ENCODE measurements around the gene TNKS1BP1. TPM values are rescaled to one million over a fixed set of nuclear protein-coding genes. Genes with fewer than 3 reads are reported as not detected.

TNKS1BP1 gene
- total and polyA plus RNA-seq, 4 donors: 28.3 to 67.1 (median 47.0) TPM

DNA sequence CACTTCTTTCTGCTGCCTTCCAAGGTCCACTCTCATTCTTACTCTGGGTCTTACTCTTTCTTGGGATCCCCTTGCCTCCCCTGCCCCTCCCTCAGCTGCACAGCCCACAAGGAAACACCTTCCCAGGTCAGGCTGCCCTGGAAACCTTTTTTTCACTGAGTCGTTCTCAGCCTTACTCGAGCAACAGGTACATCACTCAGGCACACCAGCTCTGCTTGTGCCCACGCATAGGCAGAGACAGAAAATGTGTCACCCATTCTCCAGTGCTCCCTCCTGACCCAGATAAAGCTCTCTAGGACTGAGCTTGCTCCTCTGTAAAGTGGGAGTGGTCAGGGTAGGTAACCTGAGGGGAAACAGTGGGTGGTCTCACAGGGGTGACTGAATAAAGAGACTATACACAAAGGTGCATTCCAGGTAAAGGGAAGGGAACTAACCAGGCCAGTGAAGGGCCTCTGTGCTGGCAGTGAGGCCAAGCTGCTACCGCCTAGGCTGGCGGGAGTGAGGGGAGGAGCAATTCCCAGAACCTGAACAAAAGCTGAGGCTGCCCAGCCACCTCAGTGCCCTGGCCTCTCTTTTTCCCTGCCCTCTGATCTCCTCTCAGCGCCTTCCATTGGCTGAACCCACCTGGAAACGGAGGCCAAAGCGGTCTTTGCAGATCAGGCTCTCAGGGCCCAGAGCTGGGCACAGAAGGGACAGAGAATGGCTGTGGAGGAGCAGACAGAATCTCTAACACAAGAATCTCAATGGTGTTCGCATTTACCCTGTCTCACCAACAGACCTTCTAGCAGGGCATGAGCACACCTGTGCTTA, 40.3 kb upstream of the TNKS1BP1 start:
- TF ChIP-seq, protein P1, sequence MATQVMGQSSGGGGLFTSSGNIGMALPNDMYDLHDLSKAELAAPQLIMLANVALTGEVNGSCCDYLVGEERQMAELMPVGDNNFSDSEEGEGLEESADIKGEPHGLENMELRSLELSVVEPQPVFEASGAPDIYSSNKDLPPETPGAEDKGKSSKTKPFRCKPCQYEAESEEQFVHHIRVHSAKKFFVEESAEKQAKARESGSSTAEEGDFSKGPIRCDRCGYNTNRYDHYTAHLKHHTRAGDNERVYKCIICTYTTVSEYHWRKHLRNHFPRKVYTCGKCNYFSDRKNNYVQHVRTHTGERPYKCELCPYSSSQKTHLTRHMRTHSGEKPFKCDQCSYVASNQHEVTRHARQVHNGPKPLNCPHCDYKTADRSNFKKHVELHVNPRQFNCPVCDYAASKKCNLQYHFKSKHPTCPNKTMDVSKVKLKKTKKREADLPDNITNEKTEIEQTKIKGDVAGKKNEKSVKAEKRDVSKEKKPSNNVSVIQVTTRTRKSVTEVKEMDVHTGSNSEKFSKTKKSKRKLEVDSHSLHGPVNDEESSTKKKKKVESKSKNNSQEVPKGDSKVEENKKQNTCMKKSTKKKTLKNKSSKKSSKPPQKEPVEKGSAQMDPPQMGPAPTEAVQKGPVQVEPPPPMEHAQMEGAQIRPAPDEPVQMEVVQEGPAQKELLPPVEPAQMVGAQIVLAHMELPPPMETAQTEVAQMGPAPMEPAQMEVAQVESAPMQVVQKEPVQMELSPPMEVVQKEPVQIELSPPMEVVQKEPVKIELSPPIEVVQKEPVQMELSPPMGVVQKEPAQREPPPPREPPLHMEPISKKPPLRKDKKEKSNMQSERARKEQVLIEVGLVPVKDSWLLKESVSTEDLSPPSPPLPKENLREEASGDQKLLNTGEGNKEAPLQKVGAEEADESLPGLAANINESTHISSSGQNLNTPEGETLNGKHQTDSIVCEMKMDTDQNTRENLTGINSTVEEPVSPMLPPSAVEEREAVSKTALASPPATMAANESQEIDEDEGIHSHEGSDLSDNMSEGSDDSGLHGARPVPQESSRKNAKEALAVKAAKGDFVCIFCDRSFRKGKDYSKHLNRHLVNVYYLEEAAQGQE (IDR thresholded peaks at IDR 0.05): no peak
- no peak for TF ChIP-seq EGR1 (IDR thresholded peaks at IDR 0.05; ENCODE audit: low read depth in 2 of 2)
- no peak for TF ChIP-seq FOXA2 (IDR thresholded peaks at IDR 0.05)
- no peak for TF ChIP-seq HNF4G (IDR thresholded peaks at IDR 0.05)
- TF ChIP-seq MAX (IDR thresholded peaks at IDR 0.05): no peak
- TF ChIP-seq HNF4A (conservative IDR thresholded peaks at IDR 0.05): no peak
- TF ChIP-seq YY1 (IDR thresholded peaks at IDR 0.05): no peak
- H3K4me3 ChIP-seq (ENCODE audit: low read depth in 1 of 3, low read length in 3 of 3): no peak overlapping the region
- no peaks in the 10 kb centered on the region for H3K4me1 ChIP-seq (ENCODE audit: control insufficient read depth in 4 of 4, insufficient read depth in 4 of 4, low read length in 3 of 4)
- no peaks in the 10 kb centered on the region for H3K9me3 ChIP-seq (ENCODE audit: control insufficient read depth in 4 of 4, low read length in 3 of 4)
- H3K36me3 ChIP-seq (ENCODE audit: control insufficient read depth in 4 of 4, insufficient read depth in 3 of 4, low read depth in 1 of 4, low read length in 3 of 4): no peaks in the 10 kb centered on the region
- no peaks in the 10 kb centered on the region for H3K27me3 ChIP-seq (ENCODE audit: control insufficient read depth in 4 of 4, insufficient read depth in 4 of 4, low read length in 3 of 4)
- H3K9ac ChIP-seq (ENCODE audit: low read depth in 1 of 2, low read length in 2 of 2): no peak overlapping the region
- H3K27ac ChIP-seq (ENCODE audit: low read depth in 1 of 2, low read length in 2 of 2): no peak overlapping the region
- WGBS: 89% methylated on average over 9 of the region's 9 CpGs
- DNase-seq (ENCODE audit: low spot score): no peak

GRCh38 chr11:57363131-57364080, 38.7 kb upstream of the TNKS1BP1 start:
- Histone ChIP-seq H3K36me3 (ENCODE audit: control insufficient read depth in 4 of 4, insufficient read depth in 3 of 4, low read depth in 1 of 4, low read length in 3 of 4) (no peaks in the 10 kb centered on the region), H3K4me3 (ENCODE audit: low read depth in 1 of 3, low read length in 3 of 3) (no peak overlapping the region), H3K27ac (ENCODE audit: low read depth in 1 of 2, low read length in 2 of 2) (no peak overlapping the region), H3K9ac (ENCODE audit: low read depth in 1 of 2, low read length in 2 of 2) (no peak overlapping the region), H3K9me3 (ENCODE audit: control insufficient read depth in 4 of 4, low read length in 3 of 4) (no peaks in the 10 kb centered on the region), H3K4me1 (ENCODE audit: control insufficient read depth in 4 of 4, insufficient read depth in 4 of 4, low read length in 3 of 4) (no peaks in the 10 kb centered on the region), H3K27me3 (ENCODE audit: control insufficient read depth in 4 of 4, insufficient read depth in 4 of 4, low read length in 3 of 4) (no peaks in the 10 kb centered on the region)
- TF ChIP-seq RXRA (IDR thresholded peaks at IDR 0.05) (no peak), EGR1 (IDR thresholded peaks at IDR 0.05; ENCODE audit: low read depth in 2 of 2) (no peak), ZBTB33 (IDR thresholded peaks at IDR 0.05) (no peak), MAX (IDR thresholded peaks at IDR 0.05) (no peak), NR2F2 (IDR thresholded peaks at IDR 0.05) (no peak), JUND (IDR thresholded peaks at IDR 0.05) (no peak), HNF4G (IDR thresholded peaks at IDR 0.05) (no peak), HNF4A (conservative IDR thresholded peaks at IDR 0.05) (no peak), RAD21 (IDR thresholded peaks at IDR 0.05) (no peak), YY1 (IDR thresholded peaks at IDR 0.05) (no peak)
- DNase-seq (ENCODE audit: low spot score): no peak
- WGBS: 82% methylated on average over 7 of the region's 7 CpGs

Measured in liver (tissue), 9 donors.